OCI-LY1 (cell line): Measurements from ENCODE around the gene NUP210L.
"Not testable (repeated sequence)": the region's sequence is repeated elsewhere in the genome, so short reads cannot be mapped to it uniquely, and the experiment has no call there.

ENCODE experiments used
- EZH2 ChIP-seq: fragments of 200-600 bp; sonication (generic), shearing (Covaris generic); IDR thresholded peaks from 2 replicates; pipeline ENCODE4 v1.8.0; 2017; ENCODE audit warnings: borderline replicate concordance, mixed run types, mild to moderate bottlenecking, antibody characterized with exemption, low read length, moderate library complexity, mixed read lengths
- TF ChIP-seq, protein P1 (sequence below): fragments of 200-600 bp; sonication (generic), shearing (Covaris generic); IDR thresholded peaks from 2 replicates; pipeline ENCODE4 v1.5.1; 2017; ENCODE audit warnings: mild to moderate bottlenecking, antibody characterized with exemption, low read length, moderate library complexity, mixed read lengths

DNA sequence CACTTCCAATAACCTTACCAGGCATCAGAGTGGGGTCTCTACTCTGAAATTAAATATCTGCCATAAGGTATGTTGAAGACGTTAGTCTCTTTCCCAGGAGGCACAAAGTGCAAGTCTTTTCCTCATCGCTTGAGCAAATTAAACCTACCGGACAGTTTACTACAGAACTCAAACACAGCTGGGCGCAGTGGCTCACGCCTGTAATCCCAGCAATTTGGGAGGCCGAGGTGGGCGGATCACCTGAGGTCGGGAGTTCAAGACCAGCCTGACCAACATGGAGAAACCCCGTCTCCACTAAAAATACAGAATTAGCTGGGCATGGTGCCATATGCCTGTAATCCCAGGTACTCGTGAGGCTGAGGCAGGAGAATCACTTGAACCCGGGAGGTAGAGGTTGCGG lies 175.8 kb downstream of the NUP210L start:
- TF ChIP-seq, protein P1, sequence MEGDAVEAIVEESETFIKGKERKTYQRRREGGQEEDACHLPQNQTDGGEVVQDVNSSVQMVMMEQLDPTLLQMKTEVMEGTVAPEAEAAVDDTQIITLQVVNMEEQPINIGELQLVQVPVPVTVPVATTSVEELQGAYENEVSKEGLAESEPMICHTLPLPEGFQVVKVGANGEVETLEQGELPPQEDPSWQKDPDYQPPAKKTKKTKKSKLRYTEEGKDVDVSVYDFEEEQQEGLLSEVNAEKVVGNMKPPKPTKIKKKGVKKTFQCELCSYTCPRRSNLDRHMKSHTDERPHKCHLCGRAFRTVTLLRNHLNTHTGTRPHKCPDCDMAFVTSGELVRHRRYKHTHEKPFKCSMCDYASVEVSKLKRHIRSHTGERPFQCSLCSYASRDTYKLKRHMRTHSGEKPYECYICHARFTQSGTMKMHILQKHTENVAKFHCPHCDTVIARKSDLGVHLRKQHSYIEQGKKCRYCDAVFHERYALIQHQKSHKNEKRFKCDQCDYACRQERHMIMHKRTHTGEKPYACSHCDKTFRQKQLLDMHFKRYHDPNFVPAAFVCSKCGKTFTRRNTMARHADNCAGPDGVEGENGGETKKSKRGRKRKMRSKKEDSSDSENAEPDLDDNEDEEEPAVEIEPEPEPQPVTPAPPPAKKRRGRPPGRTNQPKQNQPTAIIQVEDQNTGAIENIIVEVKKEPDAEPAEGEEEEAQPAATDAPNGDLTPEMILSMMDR = not testable (repeated sequence)
- TF ChIP-seq EZH2 = not testable (repeated sequence)
